NCI-H226 (cell line): ENCODE results near the gene CDH12.
"Not testable (repeated sequence)": the region's sequence is repeated elsewhere in the genome, so short reads cannot be mapped to it uniquely, and the experiment has no call there.

Experiments
- DNase-seq: peaks from one replicate; pipeline ENCODE4 v3.0.0-alpha.2; 2015

Gene CDH12

GRCh38 chr5:22249209-22249729, 603.9 kb downstream of the CDH12 start:
- DNase-seq, result no peak

GRCh38 chr5:22245770-22246169, 607.4 kb downstream of the CDH12 start:
- DNase-seq, result no peak

- DNase-seq, result no peak
These were observed 610.6 kb downstream of the CDH12 start for GRCh38 chr5:22242532-22242931.

- peak; percentile 56 for DNase-seq
These were observed 615.1 kb downstream of the CDH12 start for GRCh38 chr5:22238047-22238446.

- DNase-seq, result no peak
These were observed 626.7 kb downstream of the CDH12 start for GRCh38 chr5:22226423-22226822.

GRCh38 chr5:22223079-22223478, 630.1 kb downstream of the CDH12 start:
- DNase-seq, result no peak

GRCh38 chr5:22213703-22214495, 639.2 kb downstream of the CDH12 start:
- DNase-seq, result not testable (repeated sequence)

- DNase-seq, result not testable (repeated sequence)
These were observed 640.7 kb downstream of the CDH12 start for GRCh38 chr5:22212254-22212991.

- DNase-seq, result not testable (repeated sequence)
These were observed 644.7 kb downstream of the CDH12 start for GRCh38 chr5:22208463-22208862.

GRCh38 chr5:22188651-22189050, 664.5 kb downstream of the CDH12 start:
- not testable (repeated sequence) for DNase-seq

GRCh38 chr5:22187632-22188228, 665.4 kb downstream of the CDH12 start:
- DNase-seq, result not testable (repeated sequence)

- DNase-seq, result not testable (repeated sequence)
These were observed 683.9 kb downstream of the CDH12 start for GRCh38 chr5:22169226-22169625.

GRCh38 chr5:22168704-22169103, 684.4 kb downstream of the CDH12 start:
- DNase-seq, result not testable (repeated sequence)

GRCh38 chr5:22165931-22166330, 687.2 kb downstream of the CDH12 start:
- not testable (repeated sequence) for DNase-seq

- not testable (repeated sequence) for DNase-seq
These were observed 688.0 kb downstream of the CDH12 start for GRCh38 chr5:22164910-22165748.

- DNase-seq, result not testable (repeated sequence)
These were observed 696.2 kb downstream of the CDH12 start for GRCh38 chr5:22156953-22157352.

- DNase-seq, result peak; percentile 33
These were observed 698.4 kb downstream of the CDH12 start for GRCh38 chr5:22154779-22155178.

GRCh38 chr5:22151801-22152200, 701.3 kb downstream of the CDH12 start:
- peak; percentile 79 for DNase-seq

GRCh38 chr5:22140418-22140817, 712.7 kb downstream of the CDH12 start:
- not testable (repeated sequence) for DNase-seq

- DNase-seq, result not testable (repeated sequence)
These were observed 713.4 kb downstream of the CDH12 start for GRCh38 chr5:22139662-22140300.

GRCh38 chr5:22111320-22111719, 741.8 kb downstream of the CDH12 start:
- no peak for DNase-seq

- DNase-seq, result no peak
These were observed 743.8 kb downstream of the CDH12 start for GRCh38 chr5:22109315-22109714.
